ENCODE data around the gene AFF3. TPM values are rescaled to one million over a fixed set of nuclear protein-coding genes. Genes with fewer than 3 reads are reported as not detected.

AFF3 gene
- total RNA-seq, 1 experiment from 2014 or later, result not detected

- Histone ChIP-seq H3F3A (ENCODE audit: insufficient read depth, low read depth) (no peaks in the 10 kb centered on the region), H3K9me2 (ENCODE audit: insufficient read depth) (no peaks in the 10 kb centered on the region), H2AFZ (no peak overlapping the region), H3K4me3 (no peak overlapping the region), H3K79me2 (ENCODE audit: low read depth) (no peaks in the 10 kb centered on the region), H3K4me2 (no peak overlapping the region), H3K4me1 (replicated peaks; ENCODE audit: insufficient read depth) (no peaks in the 10 kb centered on the region), H4K20me1 (ENCODE audit: insufficient read depth) (no peaks in the 10 kb centered on the region), H3K27me3 (ENCODE audit: insufficient read depth, low read depth) (peaks cover 48% of the 10 kb centered on the region), H3K9me3 (ENCODE audit: insufficient read depth, low read depth) (no peaks in the 10 kb centered on the region), H3K27ac (no peak overlapping the region), H3K36me3 (ENCODE audit: low read depth) (no peaks in the 10 kb centered on the region)
- ChIA-PET POLR2A (ENCODE audit: unreplicated experiment) (no interaction called here), CTCF (no interaction called here)
- DNase-seq, result no peak
- intact Hi-C loops (cut with micrococcal nuclease; ENCODE audit: unreplicated experiment), result no loop called here
- TF ChIP-seq EZH2 (IDR thresholded peaks at IDR 0.05; ENCODE audit: low read depth) (no peak), CTCF (conservative IDR thresholded peaks at IDR 0.05) (no peak)
- no TSS peak for BruUV-seq (replicated peaks)
Measured at GRCh38 chr2:99970292-99970868, 172.0 kb downstream of the AFF3 start.

GRCh38 chr2:99961196-99961913, 181.0 kb downstream of the AFF3 start:
- Histone ChIP-seq H3K36me3 (ENCODE audit: low read depth) (no peaks in the 10 kb centered on the region), H3K27me3 (ENCODE audit: insufficient read depth, low read depth) (peaks cover 45% of the 10 kb centered on the region), H3K4me1 (replicated peaks; ENCODE audit: insufficient read depth) (no peaks in the 10 kb centered on the region), H3F3A (ENCODE audit: insufficient read depth, low read depth) (no peaks in the 10 kb centered on the region), H3K4me3 (no peak overlapping the region), H3K4me2 (no peak overlapping the region), H3K9me3 (ENCODE audit: insufficient read depth, low read depth) (no peaks in the 10 kb centered on the region), H3K79me2 (ENCODE audit: low read depth) (no peaks in the 10 kb centered on the region), H2AFZ (no peak overlapping the region), H3K27ac (no peak overlapping the region), H3K9me2 (ENCODE audit: insufficient read depth) (no peaks in the 10 kb centered on the region), H4K20me1 (ENCODE audit: insufficient read depth) (no peaks in the 10 kb centered on the region)
- POLR2A ChIA-PET (ENCODE audit: unreplicated experiment), result no interaction called here
- BruUV-seq (replicated peaks), result no TSS peak
- no peak for TF ChIP-seq CTCF (conservative IDR thresholded peaks at IDR 0.05)
- no peak for TF ChIP-seq EZH2 (IDR thresholded peaks at IDR 0.05; ENCODE audit: low read depth)
- DNase-seq, result no peak
- intact Hi-C loops (cut with micrococcal nuclease; ENCODE audit: unreplicated experiment), result no loop called here
- CTCF ChIA-PET, result no interaction called here

GRCh38 chr2:99960790-99961189, 181.6 kb downstream of the AFF3 start:
- H3K4me2 ChIP-seq, result no peak overlapping the region
- H3K36me3 ChIP-seq (ENCODE audit: low read depth), result no peaks in the 10 kb centered on the region
- intact Hi-C loops (cut with micrococcal nuclease; ENCODE audit: unreplicated experiment), result no loop called here
- H3F3A ChIP-seq (ENCODE audit: insufficient read depth, low read depth), result no peaks in the 10 kb centered on the region
- peaks cover 49% of the 10 kb centered on the region for H3K27me3 ChIP-seq (ENCODE audit: insufficient read depth, low read depth)
- H3K4me1 ChIP-seq (replicated peaks; ENCODE audit: insufficient read depth), result no peaks in the 10 kb centered on the region
- no peak overlapping the region for H3K4me3 ChIP-seq
- no peaks in the 10 kb centered on the region for H3K79me2 ChIP-seq (ENCODE audit: low read depth)
- H3K9me2 ChIP-seq (ENCODE audit: insufficient read depth), result no peaks in the 10 kb centered on the region
- ChIA-PET POLR2A (ENCODE audit: unreplicated experiment) (no interaction called here), CTCF (no interaction called here)
- no TSS peak for BruUV-seq (replicated peaks)
- H4K20me1 ChIP-seq (ENCODE audit: insufficient read depth), result no peaks in the 10 kb centered on the region
- DNase-seq, result no peak
- no peaks in the 10 kb centered on the region for H3K9me3 ChIP-seq (ENCODE audit: insufficient read depth, low read depth)
- no peak overlapping the region for H2AFZ ChIP-seq
- TF ChIP-seq CTCF (conservative IDR thresholded peaks at IDR 0.05), result no peak
- no peak for TF ChIP-seq EZH2 (IDR thresholded peaks at IDR 0.05; ENCODE audit: low read depth)
- no peak overlapping the region for H3K27ac ChIP-seq

Measured in PC-9 (cell line).